ENCODE data around the gene TRIP12.

DNA sequence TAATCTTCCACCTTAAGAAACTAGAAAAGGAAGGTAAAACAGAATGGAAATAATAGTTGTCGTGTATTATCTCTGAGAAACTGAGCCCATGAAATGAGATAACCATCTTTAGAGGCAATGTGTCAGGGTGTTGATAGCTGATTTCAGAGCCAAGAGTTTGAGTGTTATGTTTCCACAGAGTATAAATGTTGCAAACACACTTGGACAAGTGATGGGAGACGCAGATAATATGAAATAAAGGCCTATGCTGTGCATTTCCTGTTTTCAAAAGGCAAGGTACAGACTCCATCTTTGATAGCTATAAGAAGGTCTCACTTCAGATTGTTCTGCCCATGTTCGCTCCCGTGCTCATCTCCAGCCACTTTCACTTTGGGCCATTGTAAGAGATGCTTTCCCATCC, 181.5 kb downstream of the TRIP12 start:
- TF ChIP-seq ISL1 (CRISPR knock-in tag; IDR thresholded peaks at IDR 0.05): no peak
- no peak for TF ChIP-seq RARB (CRISPR knock-in tag; IDR thresholded peaks at IDR 0.05)
- TF ChIP-seq ZFP30 (CRISPR knock-in tag; IDR thresholded peaks at IDR 0.05): no peak
- no peak for TF ChIP-seq BACH2 (CRISPR knock-in tag; IDR thresholded peaks at IDR 0.05; ENCODE audit: borderline replicate concordance)
- TF ChIP-seq ARNTL (CRISPR knock-in tag; IDR thresholded peaks at IDR 0.05; ENCODE audit: borderline replicate concordance, low read depth): no peak
- TF ChIP-seq, protein P1, sequence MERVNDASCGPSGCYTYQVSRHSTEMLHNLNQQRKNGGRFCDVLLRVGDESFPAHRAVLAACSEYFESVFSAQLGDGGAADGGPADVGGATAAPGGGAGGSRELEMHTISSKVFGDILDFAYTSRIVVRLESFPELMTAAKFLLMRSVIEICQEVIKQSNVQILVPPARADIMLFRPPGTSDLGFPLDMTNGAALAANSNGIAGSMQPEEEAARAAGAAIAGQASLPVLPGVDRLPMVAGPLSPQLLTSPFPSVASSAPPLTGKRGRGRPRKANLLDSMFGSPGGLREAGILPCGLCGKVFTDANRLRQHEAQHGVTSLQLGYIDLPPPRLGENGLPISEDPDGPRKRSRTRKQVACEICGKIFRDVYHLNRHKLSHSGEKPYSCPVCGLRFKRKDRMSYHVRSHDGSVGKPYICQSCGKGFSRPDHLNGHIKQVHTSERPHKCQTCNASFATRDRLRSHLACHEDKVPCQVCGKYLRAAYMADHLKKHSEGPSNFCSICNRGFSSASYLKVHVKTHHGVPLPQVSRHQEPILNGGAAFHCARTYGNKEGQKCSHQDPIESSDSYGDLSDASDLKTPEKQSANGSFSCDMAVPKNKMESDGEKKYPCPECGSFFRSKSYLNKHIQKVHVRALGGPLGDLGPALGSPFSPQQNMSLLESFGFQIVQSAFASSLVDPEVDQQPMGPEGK (CRISPR knock-in tag; IDR thresholded peaks at IDR 0.05; ENCODE audit: borderline replicate concordance): no peak
- TF ChIP-seq TCF4 (CRISPR knock-in tag; IDR thresholded peaks at IDR 0.05; ENCODE audit: borderline replicate concordance): no peak

Data from SK-N-SH treated with all-trans-retinoic acid at 6 μM for 48 hours (cell line).